SKM-1 treated with dmso at 0.1 percent for 144 hours (cell line): ENCODE results near the gene MAB21L4.

Experiments used
- DNase-seq: peaks from one replicate; lab custom pipeline; 2025; ENCODE audit not compliant: unreplicated experiment; lab: John Stamatoyannopoulos, UW

The MAB21L4 gene

GRCh38 chr2:240925568-240926515 lies 29.9 kb upstream of the MAB21L4 start:
- DNase-seq, result no peak

DNA sequence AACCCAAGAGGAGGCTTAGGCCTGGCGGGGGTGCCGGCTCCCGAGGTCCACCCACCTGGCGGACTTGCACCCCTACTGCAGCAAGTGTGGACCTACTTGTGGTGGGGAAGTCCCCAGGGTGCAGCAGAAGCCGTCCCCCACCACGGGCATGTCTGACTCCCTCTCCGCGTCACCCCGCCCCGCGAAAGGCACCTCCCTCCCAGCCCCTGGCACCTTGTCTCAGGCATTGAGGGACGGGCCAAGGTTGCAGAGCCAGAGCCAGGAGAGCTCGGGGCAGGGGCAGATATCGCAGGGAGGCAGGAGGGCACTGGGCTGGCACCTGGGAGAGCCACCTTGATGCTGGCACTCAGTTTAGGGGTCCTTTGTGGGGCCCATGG lies 29.2 kb upstream of the MAB21L4 start:
- DNase-seq, result no peak

- DNase-seq, result no peak
Measured at GRCh38 chr2:240922982-240923537, 27.1 kb upstream of the MAB21L4 start.

- no peak for DNase-seq
Measured at GRCh38 chr2:240922245-240922981, 26.5 kb upstream of the MAB21L4 start.

GRCh38 chr2:240921995-240922244 lies 26.0 kb upstream of the MAB21L4 start:
- DNase-seq, result no peak

GRCh38 chr2:240921311-240921994 lies 25.5 kb upstream of the MAB21L4 start:
- DNase-seq, result no peak

DNA sequence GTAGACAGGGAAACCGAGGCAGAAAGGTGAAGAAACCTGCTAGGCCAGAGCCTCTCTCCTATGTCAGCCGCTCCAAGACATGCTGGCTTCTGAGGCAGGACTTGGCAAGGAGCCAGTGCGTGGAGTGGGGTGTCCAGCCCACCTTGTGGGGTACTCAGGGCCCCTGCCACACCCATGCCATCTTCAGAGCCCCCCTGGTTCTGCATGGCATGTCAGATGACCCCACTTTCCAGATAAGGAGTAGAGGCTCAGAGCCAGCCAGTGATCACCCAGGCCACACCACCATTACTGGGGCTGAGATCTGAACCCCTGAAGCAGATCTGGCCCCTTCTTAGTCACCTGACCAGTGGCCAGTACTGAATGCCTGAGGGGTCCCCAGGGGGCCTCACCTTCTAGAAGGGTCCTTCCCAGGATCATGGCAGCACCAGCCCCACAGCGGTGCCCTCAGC lies 24.9 kb upstream of the MAB21L4 start:
- no peak for DNase-seq

GRCh38 chr2:240919786-240920782 lies 24.1 kb upstream of the MAB21L4 start:
- DNase-seq, result no peak

DNA sequence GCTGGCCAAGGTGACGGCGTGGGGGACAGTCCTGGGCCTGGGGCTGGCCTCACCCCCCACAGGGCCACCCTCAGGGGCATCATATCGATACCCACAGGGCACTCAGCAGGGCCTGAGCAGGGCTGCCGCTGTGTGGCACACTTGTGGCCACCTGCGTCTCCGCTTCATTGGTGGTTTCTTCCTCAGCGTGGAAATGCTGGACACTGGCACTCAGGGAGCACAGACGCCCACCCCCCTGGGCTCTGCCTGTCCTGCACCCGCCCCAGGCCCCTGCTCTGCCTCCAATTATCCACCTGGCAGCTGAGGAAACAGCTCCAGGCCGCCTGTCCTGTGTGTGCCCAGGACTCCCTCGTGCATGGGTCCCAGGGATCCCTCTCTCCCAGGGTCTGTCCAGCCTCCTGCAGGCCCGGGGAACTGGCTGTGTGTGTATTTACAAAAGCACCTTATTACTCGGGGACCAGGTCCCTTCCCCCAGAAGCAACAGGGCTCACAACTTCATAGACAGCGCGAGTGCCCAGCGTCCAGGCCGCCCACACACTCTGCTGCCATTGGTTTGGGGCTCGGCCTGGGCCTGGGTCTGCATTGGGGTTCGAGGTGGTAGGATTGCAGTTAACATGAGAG lies 23.3 kb upstream of the MAB21L4 start:
- DNase-seq, result no peak

- no peak for DNase-seq
Measured at GRCh38 chr2:240918258-240919091, 22.5 kb upstream of the MAB21L4 start.

DNA sequence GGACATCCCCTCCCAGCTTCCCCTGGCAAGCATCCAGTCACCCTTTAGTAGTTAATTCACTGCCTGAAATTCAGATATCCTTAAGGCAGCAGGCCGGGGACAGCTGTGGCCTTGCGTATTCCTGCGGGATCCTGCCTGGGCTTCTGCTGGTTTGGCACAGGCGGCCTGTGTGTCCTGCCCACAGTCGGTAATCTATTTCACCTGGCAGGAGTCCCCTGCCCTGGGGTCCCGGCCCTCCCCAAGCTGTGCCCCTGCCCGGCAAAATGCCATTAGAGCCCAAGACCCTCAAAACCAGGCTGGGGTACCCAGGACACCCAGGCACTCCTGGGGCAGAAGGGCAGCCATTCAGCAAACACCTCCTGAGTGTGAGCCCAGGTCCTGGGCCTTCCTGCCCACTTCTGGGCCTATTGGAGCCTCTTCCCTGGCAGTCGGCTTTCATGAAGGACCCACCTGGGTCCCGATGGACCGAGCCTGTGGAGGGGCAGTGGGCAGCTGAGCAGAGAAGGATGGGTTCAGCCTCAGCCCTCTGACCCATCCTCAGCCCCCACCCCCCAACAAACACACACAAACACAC lies 21.8 kb upstream of the MAB21L4 start:
- no peak for DNase-seq

GRCh38 chr2:240917009-240917683 lies 21.2 kb upstream of the MAB21L4 start:
- DNase-seq, result no peak

- no peak for DNase-seq
Measured at GRCh38 chr2:240916571-240917008, 20.6 kb upstream of the MAB21L4 start.

GRCh38 chr2:240915526-240916341 lies 19.8 kb upstream of the MAB21L4 start:
- DNase-seq, result no peak

GRCh38 chr2:240914645-240915525 lies 18.9 kb upstream of the MAB21L4 start:
- DNase-seq, result no peak
